HG02884 (cell line): ENCODE results near the gene DIAPH1.
A peak's percentile ranks its signal among the peaks of the same experiment; 100 is the strongest.

Experiments used
- ATAC-seq: cut with Tn5 transposase; IDR thresholded peaks from one replicate; pipeline ENCODE4 v1.9.1; 2021; ENCODE audit warnings: mild to moderate bottlenecking, moderate library complexity; ENCODE audit not compliant: unreplicated experiment

Gene DIAPH1

GRCh38 chr5:141508440-141508797, 110.4 kb downstream of the DIAPH1 start:
- no peak for ATAC-seq

GRCh38 chr5:141507387-141508091, 111.3 kb downstream of the DIAPH1 start:
- peak; percentile 27 for ATAC-seq

- no peak for ATAC-seq
These were observed 112.2 kb downstream of the DIAPH1 start for GRCh38 chr5:141506381-141507155.

- ATAC-seq: no peak
These were observed 114.6 kb downstream of the DIAPH1 start for GRCh38 chr5:141504216-141504615.

GRCh38 chr5:141503681-141504080, 115.1 kb downstream of the DIAPH1 start:
- no peak for ATAC-seq

GRCh38 chr5:141501761-141502160, 117.0 kb downstream of the DIAPH1 start:
- no peak for ATAC-seq

- no peak for ATAC-seq
These were observed 122.8 kb downstream of the DIAPH1 start for GRCh38 chr5:141496038-141496437.

- no peak for ATAC-seq
These were observed 123.4 kb downstream of the DIAPH1 start for GRCh38 chr5:141495453-141495811.

GRCh38 chr5:141494761-141495452, 123.9 kb downstream of the DIAPH1 start:
- no peak for ATAC-seq

GRCh38 chr5:141493500-141494422, 125.0 kb downstream of the DIAPH1 start:
- no peak for ATAC-seq

- peak; percentile 37 for ATAC-seq
These were observed 126.5 kb downstream of the DIAPH1 start for GRCh38 chr5:141492168-141492885.

- peak; percentile 10 for ATAC-seq
These were observed 127.3 kb downstream of the DIAPH1 start for GRCh38 chr5:141491323-141492167.

GRCh38 chr5:141490771-141491170, 128.0 kb downstream of the DIAPH1 start:
- no peak for ATAC-seq

GRCh38 chr5:141490271-141490670, 128.5 kb downstream of the DIAPH1 start:
- ATAC-seq: no peak

- ATAC-seq: no peak
These were observed 129.0 kb downstream of the DIAPH1 start for GRCh38 chr5:141489841-141490240.

- ATAC-seq: no peak
These were observed 129.9 kb downstream of the DIAPH1 start, which contains the start of gene PCDHGC5 for GRCh38 chr5:141488591-141489561. Gene PCDHGC5, plus strand, starts transcription at chr5:141489081. Its CDS starts 160 bp downstream, at chr5:141489241.

- ATAC-seq: no peak
These were observed 131.7 kb downstream of the DIAPH1 start for GRCh38 chr5:141487131-141487530.

DNA sequence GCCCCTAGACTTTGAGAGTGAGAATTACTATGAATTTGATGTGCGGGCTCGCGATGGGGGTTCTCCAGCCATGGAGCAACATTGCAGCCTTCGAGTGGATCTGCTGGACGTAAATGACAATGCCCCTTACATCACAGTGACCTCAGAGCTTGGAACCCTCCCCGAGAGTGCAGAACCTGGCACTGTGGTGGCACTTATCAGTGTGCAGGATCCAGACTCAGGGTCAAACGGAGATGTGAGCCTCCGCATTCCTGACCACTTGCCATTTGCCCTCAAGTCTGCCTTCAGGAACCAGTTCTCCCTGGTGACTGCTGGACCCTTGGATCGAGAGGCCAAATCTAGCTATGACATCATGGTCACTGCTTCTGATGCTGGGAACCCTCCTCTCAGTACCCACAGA, 132.7 kb downstream of the DIAPH1 start:
- no peak for ATAC-seq
